GM12873 (cell line): ENCODE measurements around the gene TRAF5.

Source experiments
- TF ChIP-seq, protein P1 (sequence below): IDR thresholded peaks from 2 replicates; pipeline ENCODE4 v1.5.1; 2012; ENCODE audit warnings: low read depth, mild to moderate bottlenecking, moderate library complexity, low read length, control low read depth; ENCODE audit not compliant: insufficient read depth; ENCODE audit errors: missing control alignments

The TRAF5 gene, protein sequence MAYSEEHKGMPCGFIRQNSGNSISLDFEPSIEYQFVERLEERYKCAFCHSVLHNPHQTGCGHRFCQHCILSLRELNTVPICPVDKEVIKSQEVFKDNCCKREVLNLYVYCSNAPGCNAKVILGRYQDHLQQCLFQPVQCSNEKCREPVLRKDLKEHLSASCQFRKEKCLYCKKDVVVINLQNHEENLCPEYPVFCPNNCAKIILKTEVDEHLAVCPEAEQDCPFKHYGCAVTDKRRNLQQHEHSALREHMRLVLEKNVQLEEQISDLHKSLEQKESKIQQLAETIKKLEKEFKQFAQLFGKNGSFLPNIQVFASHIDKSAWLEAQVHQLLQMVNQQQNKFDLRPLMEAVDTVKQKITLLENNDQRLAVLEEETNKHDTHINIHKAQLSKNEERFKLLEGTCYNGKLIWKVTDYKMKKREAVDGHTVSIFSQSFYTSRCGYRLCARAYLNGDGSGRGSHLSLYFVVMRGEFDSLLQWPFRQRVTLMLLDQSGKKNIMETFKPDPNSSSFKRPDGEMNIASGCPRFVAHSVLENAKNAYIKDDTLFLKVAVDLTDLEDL

DNA sequence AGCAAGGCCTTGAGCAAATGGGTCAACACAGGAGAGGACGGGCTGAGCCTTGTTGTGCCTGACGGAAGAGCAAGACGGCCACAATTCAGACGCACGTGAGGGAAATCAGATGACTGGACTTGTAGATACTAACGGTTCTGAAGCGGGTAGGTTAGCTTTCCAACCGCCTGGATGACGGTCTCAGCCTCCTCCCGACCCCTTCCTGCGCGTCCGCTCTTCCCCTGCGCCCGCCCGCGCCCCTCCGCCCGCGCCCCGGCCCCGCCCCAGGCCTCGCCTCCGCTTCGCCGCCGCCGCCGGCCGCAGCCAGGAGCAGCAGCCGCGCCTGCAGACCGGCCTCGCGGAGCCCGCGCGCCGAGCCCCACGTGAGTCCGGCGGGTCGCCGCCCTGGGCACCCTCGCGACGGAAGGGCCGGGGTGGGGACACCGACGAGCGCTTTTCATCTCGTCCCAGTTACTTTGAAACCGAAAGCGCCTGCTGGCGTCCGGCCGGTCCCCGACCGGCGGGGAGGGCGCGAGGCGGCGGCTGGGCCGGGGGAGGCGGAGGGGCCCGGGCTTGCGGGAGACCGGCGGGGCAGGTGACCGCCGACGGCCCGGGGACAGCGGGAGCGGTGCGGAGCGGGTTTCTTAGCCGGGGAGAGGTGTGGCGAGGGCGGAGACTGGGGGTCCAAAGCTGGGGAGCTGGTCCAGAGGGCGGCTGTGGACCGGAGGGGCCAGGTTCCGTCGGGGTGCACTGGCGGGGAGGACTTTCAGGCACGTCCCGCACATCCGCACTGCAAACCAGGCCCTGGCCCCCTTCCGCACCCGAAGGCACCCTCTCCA is at the start of gene TRAF5:
Gene TRAF5 (plus strand): TSS at position 306 of the 818 bp plus-strand sequence. CDS start 26,407 bp downstream, outside the sequence.
- TF ChIP-seq, protein P1, sequence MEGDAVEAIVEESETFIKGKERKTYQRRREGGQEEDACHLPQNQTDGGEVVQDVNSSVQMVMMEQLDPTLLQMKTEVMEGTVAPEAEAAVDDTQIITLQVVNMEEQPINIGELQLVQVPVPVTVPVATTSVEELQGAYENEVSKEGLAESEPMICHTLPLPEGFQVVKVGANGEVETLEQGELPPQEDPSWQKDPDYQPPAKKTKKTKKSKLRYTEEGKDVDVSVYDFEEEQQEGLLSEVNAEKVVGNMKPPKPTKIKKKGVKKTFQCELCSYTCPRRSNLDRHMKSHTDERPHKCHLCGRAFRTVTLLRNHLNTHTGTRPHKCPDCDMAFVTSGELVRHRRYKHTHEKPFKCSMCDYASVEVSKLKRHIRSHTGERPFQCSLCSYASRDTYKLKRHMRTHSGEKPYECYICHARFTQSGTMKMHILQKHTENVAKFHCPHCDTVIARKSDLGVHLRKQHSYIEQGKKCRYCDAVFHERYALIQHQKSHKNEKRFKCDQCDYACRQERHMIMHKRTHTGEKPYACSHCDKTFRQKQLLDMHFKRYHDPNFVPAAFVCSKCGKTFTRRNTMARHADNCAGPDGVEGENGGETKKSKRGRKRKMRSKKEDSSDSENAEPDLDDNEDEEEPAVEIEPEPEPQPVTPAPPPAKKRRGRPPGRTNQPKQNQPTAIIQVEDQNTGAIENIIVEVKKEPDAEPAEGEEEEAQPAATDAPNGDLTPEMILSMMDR, result no peak

- TF ChIP-seq, protein P1, result no peak
Measured at GRCh38 chr1:211279340-211279739, 47.3 kb upstream of the TRAF5 start.

DNA sequence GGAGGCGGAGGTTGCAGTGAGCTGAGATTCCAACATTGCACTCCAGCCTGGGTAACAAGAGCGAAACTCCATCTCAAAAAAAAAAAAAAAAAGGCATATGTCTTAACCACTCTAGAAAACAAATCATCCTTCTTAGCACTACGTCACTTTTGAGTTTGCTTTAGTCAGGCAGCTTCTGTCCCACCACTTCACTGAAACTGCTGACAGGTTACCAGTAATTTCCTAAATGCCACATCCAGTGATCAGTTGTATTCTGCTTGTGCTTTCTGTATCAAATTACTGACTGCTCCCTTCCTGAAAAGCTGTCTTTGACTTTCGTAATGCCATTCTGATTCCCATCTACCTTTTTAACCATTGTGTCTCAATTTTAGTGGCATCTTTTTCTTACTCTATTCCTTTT is 45.7 kb upstream of the TRAF5 start:
- TF ChIP-seq, protein P1, result no peak

- TF ChIP-seq, protein P1, result no peak
Measured at GRCh38 chr1:211281320-211282022, 45.2 kb upstream of the TRAF5 start.

- TF ChIP-seq, protein P1, result no peak
Measured at GRCh38 chr1:211282023-211282373, 44.6 kb upstream of the TRAF5 start.

- TF ChIP-seq, protein P1, result no peak
Measured at GRCh38 chr1:211285196-211285595, 41.4 kb upstream of the TRAF5 start.
